ENCODE data around the gene KREMEN1.
"Not testable (repeated sequence)": the region's sequence is repeated elsewhere in the genome, so short reads cannot be mapped to it uniquely, and the experiment has no call there.

KREMEN1 gene

DNA sequence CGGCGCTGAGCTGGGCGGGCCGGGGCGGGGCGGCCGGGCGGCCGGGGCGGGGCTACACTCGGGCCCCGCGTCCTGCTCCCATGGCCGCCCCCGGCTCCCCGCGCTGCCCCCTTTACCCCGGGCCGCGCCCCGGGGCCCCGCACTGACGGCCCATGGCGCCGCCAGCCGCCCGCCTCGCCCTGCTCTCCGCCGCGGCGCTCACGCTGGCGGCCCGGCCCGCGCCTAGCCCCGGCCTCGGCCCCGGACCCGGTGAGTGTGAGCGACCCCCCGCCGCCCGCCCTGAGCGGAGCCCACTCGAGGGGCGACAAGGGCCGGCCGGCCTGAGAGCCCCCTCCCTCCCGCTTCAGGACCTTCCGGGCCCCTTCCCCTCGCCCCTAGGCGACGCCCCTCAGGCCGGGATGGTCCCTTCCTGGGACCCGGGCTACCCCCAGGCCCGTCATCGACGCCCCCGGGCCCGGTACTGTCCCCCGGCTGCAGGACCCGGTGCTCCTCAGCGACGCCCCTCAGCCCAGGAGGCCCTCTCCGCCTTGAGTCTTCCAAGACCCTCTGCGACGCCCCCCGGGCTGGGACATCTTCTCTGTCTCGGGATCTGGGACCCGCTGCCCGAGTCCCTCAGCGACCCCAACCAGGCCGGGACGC is at the start of gene KREMEN1:
Gene KREMEN1, plus strand, starts transcription at position 57 of the 639 bp plus-strand sequence. Its CDS starts 96 bp downstream, at position 153.
- DNase-seq (ENCODE audit: low spot score) = no peak

DNA sequence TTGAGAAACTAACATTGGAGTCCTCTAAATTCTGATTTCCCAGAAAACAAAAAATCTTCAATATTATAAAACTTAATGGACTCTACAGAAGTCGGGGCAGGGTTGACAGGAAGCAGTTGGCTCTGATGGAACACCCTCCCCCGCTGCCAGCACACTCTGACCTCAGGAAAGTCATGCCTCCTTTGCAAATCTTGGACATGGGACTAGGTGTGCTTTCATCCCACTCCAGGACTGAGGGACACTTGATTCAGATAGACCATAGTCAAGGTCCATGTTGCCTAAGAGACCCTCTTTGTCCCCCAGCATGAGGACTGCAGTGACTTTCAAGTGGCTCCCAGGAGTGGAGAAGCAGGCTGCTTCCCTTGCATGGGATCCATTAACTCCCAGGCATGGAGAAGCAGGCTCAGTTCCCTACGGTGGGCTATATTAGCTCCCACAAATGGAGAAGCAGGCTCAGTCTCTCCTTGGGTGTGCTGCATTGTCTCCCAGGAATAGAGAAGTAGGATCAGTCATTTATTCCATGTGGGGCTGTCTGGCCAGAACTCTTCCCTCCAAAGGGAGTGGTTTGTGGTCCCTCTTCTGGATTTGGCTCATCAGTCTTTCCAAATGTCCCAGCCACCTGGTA is 49.6 kb upstream of the KREMEN1 start:
- DNase-seq (ENCODE audit: low spot score) = no peak

GRCh38 chr22:29026579-29026978 is 46.3 kb upstream of the KREMEN1 start:
- DNase-seq (ENCODE audit: low spot score) = no peak

DNA sequence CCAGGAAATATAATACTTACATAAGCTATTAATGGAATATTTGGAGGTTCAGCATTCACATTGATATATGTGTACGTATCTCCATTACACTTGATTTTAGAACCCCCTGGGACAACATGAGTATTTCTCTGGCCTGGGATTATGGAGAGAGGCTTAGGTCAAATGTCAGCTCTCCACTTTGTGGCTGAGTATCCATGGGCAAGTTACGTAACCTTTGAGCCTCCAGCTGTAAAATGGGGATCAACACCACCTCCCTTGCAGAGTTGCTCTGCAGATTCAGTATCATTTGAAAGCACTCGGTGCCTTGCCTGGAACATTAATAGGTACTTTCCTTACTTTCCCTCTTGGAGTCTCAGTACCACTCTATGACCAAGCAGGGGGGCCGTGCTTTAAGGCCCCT is 44.4 kb upstream of the KREMEN1 start:
- no peak for DNase-seq (ENCODE audit: low spot score)

DNA sequence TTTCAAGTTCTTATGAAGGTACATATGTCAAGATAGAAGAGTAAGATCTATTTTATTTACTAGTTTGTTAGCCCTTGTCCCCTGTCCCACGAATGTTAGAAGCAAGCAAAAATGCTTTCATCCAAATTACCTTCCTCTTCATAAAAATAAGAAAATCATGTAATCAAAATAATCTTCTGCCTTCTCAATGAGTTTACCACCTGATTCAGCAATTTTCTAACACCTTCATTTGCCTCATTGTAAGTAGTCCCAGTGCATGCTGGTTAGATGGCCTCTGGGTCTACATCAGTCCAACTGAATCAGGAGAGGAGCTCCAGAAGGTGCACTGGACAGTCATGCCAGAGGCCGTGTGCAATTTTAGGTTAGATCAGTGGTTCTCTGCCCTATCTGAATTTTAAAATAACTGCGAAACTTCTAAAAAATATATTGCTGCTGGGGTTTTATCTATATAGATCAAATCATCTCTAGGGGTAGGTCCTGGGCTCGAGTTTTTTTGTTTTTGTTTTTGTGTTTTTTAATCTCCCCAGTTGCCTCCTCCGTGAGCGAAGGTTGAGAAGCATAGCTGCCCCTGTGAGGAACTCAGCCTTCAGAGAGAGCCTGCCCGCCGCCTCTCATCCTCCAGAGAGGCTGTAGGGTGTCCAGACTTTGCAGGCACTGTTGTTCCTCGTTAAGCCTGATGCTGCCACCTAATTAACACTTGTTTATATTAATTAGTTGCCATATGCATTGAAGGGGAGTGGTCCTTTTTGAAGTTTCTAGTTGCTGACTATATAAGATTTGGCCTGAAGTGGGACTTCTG is 43.4 kb upstream of the KREMEN1 start:
- no peak for DNase-seq (ENCODE audit: low spot score)

DNA sequence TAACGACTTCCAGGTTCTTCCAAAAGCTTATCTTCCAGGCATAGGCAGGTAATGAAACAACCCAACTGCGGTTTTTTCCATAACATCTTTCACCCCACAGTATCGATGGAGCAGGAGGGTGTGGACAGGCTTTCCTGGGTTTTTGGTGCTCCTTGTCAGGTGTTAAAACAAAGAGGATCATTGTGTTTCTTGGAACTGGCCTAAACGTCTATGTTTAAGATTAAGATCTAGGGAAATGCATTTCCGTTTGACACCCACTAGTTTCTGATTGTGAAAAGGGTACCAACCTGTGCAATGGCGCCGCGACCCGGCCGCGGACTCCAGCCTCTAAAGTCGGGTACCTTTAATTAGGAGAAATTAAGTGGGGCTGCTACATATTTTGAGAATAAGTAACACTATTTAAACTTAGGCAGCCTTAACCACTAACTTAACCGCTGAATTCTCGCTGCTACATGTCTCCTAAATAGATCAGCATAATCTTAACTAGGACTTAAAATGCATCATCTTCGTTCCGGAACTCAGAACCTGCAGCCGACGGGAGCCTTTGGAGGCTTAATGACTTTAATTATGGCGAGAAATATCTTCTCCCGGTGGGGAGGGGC is 42.7 kb upstream of the KREMEN1 start:
- no peak for DNase-seq (ENCODE audit: low spot score)

GRCh38 chr22:29030618-29031226 is 42.1 kb upstream of the KREMEN1 start:
- DNase-seq (ENCODE audit: low spot score) = no peak

- no peak for DNase-seq (ENCODE audit: low spot score)
Observed at GRCh38 chr22:29031227-29032011, 41.4 kb upstream of the KREMEN1 start.

DNA sequence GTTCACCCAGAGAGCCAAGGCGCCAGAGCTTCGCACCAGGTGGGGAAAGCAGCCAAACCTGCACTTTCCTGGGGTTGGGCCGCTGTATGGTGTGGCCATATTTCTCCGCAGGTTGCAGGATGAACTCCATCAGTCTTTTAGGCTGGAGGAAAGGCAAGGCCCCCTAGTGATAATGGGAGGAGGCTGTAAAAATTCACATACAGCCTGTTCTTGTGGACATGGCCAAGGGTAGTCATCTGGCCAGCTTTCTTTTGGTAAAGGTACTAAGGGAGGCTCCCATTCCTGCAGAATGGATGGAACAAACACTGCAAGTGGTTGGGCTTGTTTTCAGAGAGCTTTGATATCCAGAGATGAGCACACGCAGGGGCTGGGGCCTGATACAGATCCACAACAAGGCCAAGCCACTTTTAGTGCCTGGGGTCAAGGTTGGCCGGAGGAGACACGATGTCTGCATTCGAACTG is 40.8 kb upstream of the KREMEN1 start:
- no peak for DNase-seq (ENCODE audit: low spot score)

- no peak for DNase-seq (ENCODE audit: low spot score)
Observed at GRCh38 chr22:29032584-29032983, 40.3 kb upstream of the KREMEN1 start.

GRCh38 chr22:29037340-29037932 is 35.4 kb upstream of the KREMEN1 start:
- no peak for DNase-seq (ENCODE audit: low spot score)

DNA sequence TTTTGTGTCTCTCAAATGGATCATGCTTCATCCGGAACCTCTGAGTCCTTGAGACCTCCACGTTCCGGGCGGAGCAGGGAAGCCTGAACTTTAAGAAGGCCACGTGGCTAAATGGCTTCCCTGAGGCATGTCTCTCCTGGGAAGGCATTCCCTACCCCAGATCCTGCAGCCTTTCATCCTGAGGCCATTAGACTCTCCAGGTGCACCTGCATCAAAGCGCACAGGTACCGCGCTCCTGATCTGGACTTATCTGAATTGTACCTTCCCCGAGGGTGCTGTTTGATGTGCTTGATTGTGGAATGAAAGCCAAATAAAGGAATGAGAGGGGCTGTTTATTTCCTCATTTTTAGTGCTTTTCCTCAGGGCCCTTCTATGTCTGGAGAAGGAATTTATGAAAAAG is 33.7 kb upstream of the KREMEN1 start:
- no peak for DNase-seq (ENCODE audit: low spot score)

DNA sequence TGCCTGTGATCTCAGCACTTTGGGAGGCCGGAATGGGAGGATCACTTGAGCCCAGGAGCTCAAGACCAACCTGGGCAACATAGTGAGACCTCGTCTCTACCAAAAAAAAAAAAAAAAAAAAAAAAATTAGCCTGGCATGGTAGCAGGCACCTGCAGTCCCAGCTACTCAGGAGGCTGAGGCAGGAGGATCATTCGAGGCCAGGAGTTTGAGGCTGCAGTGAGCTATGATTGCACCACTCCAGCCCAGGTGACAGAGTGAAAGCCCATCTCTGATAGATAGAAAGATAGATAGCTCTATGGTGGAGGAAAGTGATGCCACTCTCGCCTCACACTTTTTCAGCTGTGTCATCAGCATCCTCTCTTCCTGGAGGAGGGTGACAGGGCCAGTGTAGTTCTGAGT is 33.2 kb upstream of the KREMEN1 start:
- not testable (repeated sequence) for DNase-seq (ENCODE audit: low spot score)

DNA sequence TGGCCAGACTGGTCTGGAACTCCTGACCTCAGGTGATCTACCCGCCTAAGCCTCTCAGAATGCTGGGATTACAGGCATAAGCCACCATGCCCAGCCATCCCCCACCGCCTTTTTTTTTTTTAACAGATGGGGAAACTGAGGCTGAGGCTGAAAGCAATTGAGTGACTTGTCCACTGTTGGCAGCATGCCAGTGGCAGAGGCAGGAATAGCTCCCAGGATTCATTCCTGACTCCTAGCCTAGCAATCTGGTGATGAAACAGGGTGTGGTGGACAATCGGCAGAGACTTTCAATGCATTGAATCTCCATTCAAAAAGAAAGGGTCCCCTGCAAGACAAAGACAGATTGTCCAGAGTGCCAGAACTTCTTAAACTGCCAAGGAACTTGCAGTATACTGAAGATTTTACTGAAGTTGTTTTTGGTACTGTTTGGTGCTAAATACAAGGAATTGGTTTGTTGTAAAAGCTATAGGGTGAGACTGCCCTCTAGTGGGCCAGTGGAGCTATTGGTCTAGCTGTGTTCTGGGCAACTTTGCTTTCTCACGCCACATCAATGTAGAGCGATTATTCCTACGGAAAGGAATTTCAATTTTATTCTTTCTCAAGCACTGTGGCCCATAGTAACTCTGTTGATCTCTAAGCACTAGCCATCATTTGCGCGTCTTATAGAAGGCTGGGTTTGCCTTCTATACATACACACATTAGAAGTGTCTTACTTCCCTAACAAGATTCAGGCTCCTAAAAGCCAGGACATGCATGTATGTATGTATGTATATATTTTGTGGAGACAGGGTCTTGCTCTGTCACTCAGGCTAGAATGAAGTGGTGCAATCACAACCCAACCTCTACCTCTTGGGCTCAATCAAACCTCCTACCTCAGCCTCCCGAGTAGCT is 32.2 kb upstream of the KREMEN1 start:
- DNase-seq (ENCODE audit: low spot score) = peak; percentile 84

GRCh38 chr22:29041408-29041807 is 31.4 kb upstream of the KREMEN1 start:
- no peak for DNase-seq (ENCODE audit: low spot score)

DNA sequence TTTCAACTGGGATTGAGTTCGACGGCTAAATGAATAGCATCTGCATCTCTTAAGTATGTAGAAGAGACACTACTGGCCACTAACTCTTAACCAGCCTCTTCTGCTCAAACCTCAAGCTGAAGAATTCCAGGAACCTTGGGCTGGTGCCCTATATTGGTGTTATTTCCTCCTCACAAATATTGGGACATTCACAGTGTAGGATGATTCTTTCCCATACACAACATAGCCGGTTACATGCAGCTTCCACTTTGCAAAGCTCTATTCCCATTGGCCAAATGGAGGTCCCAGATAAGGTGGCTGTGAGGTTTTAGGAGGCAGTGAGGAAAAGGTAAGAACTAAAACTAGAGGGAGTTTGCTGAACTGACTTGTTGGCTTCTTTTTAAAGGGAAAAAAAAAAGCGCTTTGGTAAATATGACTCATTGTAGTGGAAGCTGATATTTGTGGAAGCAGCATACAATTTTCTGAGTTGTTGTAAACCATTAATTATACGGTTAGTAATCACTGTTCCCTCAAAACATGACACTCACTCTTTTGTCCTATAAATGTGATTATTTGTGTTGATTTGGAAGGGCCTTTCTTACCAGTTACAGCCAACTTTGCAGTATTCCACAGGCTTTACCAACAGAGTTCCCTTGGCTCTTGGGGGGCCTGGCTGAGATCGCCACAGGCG is 28.8 kb upstream of the KREMEN1 start:
- DNase-seq (ENCODE audit: low spot score) = no peak

GRCh38 chr22:29044657-29045176 is 28.1 kb upstream of the KREMEN1 start:
- no peak for DNase-seq (ENCODE audit: low spot score)

DNA sequence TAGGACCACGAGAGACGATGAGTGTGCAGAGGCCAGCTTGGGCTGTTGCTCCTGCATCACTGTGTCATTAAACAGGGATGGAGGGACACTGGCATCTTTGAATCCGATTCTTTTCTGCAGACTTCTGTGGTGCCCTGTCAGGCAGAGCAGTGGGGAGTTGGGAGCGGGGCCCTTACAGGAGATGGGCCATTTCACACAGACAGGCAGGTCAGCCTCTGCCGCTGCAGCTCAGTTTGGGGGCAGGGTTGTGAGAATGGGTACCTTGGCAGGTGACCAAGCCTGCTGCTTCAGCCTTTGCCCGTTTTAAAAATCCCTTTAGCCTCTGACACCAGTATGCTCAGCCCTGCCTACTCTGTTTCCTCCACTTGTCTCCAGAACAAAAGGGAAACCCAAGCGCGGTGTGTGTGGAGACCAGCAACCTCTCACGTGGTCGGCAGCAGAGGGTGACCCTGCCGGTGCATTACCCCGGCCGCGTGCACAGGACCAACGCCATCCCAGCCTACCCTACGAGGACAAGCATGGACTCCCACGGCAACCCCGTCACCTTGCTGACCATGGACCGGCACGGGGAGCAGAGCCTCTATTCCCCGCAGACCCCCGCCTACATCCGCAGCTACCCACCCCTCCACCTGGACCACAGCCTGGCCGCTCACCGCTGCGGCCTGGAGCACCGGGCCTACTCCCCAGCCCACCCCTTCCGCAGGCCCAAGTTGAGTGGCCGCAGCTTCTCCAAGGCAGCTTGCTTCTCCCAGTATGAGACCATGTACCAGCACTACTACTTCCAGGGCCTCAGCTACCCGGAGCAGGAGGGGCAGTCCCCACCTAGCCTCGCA is 23.8 kb upstream of the KREMEN1 start:
- DNase-seq (ENCODE audit: low spot score) = no peak

Measured in NAMALWA (cell line).